PFSK-1 (cell line): ENCODE data around the gene SORL1.

Experiments
- FOXP2 ChIP-seq: optimal IDR thresholded peaks from 2 replicates; pipeline ENCODE3; 2011; ENCODE audit warnings: borderline replicate concordance, control low read depth, inconsistent platforms; ENCODE audit not compliant: insufficient read depth; ENCODE audit errors: extremely low read length, extremely low read depth
- POLR2AphosphoS5 ChIP-seq: IDR thresholded peaks from 2 replicates; pipeline ENCODE4 v1.6.1; 2012; ENCODE audit warnings: low read depth, mild to moderate bottlenecking, control low read depth, low read length, moderate library complexity
- SIN3A ChIP-seq: IDR thresholded peaks from 2 replicates; pipeline ENCODE4 v1.6.1; 2012; ENCODE audit warnings: mild to moderate bottlenecking, low read length, moderate library complexity, borderline replicate concordance; ENCODE audit not compliant: insufficient read depth
- TAF1 ChIP-seq: IDR thresholded peaks from 2 replicates; pipeline ENCODE4 v1.6.1; 2012; ENCODE audit warnings: low read length, control low read depth, borderline replicate concordance; ENCODE audit not compliant: insufficient read depth
- TF ChIP-seq, protein P1 (sequence below), 2 experiments: IDR thresholded peaks; 2 replicates each; pipeline versions ENCODE4 v1.6.1 to v1.8.0; 2011 to 2012; ENCODE audit warnings: low read depth in 2 of 2, low read length in 2 of 2, control low read depth in 1 of 2, inconsistent platforms in 1 of 2, mild to moderate bottlenecking in 1 of 2, moderate library complexity in 1 of 2; ENCODE audit not compliant: insufficient read depth in 1 of 2

DNA sequence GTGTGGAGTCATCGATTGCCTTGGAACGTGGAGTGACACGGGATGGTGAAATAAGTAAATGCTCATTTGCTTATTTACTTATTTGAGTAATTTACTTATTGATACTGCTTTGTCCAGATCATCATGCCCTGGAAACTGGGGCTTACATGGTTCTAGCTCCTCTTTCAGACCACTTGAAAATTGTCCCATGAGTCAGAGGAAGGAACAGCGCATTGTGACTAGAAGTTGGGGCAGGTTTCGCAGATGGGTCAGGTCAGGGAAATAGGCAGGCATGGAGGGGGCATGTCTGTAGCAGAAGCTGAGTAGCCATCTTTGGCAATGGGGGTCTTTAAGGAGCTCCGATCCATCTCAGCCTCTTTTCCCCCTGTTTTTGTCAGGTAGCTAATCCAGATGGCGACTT, 104.8 kb downstream of the SORL1 start:
- TF ChIP-seq POLR2AphosphoS5 (no peak), FOXP2 (no peak), TAF1 (no peak), SIN3A (no peak)
- TF ChIP-seq, protein P1, sequence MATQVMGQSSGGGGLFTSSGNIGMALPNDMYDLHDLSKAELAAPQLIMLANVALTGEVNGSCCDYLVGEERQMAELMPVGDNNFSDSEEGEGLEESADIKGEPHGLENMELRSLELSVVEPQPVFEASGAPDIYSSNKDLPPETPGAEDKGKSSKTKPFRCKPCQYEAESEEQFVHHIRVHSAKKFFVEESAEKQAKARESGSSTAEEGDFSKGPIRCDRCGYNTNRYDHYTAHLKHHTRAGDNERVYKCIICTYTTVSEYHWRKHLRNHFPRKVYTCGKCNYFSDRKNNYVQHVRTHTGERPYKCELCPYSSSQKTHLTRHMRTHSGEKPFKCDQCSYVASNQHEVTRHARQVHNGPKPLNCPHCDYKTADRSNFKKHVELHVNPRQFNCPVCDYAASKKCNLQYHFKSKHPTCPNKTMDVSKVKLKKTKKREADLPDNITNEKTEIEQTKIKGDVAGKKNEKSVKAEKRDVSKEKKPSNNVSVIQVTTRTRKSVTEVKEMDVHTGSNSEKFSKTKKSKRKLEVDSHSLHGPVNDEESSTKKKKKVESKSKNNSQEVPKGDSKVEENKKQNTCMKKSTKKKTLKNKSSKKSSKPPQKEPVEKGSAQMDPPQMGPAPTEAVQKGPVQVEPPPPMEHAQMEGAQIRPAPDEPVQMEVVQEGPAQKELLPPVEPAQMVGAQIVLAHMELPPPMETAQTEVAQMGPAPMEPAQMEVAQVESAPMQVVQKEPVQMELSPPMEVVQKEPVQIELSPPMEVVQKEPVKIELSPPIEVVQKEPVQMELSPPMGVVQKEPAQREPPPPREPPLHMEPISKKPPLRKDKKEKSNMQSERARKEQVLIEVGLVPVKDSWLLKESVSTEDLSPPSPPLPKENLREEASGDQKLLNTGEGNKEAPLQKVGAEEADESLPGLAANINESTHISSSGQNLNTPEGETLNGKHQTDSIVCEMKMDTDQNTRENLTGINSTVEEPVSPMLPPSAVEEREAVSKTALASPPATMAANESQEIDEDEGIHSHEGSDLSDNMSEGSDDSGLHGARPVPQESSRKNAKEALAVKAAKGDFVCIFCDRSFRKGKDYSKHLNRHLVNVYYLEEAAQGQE (IDR thresholded peaks at IDR 0.05; ENCODE audit: insufficient read depth in 1 of 2, low read depth in 2 of 2, low read length in 2 of 2): no peak
